ENCODE data around the gene P2RY2. TPM values are rescaled to one million over a fixed set of nuclear protein-coding genes. Genes with fewer than 3 reads are reported as not detected.

P2RY2 gene
- total RNA-seq, 1 experiment from 2014 or later = 1.2 TPM

DNA sequence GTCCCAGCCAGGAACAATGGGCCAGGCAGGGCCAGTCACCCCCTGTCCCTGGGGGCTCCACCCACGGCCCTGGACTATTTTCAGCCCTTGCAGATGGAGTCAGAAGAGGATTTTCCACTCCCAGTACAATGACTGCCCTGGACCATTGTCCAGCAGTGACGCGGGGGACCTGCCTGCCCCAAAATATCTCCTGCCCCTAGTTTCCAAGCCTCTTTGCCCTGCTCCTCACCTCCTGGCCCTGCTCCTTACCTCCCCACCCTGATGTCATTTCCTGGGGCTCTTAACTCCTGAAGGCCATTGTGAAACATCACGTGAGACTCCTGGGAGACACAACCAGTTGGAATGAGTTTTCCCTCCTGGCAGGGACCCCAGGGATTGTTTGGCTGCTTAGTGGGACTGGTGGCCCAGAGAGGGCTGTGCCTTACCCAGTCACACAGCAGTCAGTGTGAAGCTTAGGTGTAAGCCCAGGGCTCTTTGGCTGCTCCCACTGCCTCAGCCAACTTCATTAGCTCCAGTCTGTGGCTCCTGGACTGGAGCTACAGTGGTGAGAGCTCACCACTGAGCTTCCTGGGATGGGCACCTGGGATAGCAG, 22.2 kb downstream of the P2RY2 start:
- POLR2A ChIA-PET = no interaction called here
- Mint-ChIP-seq H3K27me3 (ENCODE audit: low read depth) (no peaks in the 10 kb centered on the region), H3K4me3 (no peak overlapping the region), H3K4me1 (peaks cover 25% of the 10 kb centered on the region), H3K36me3 (no peaks in the 10 kb centered on the region), H3K27ac (no peak overlapping the region), H3K9me3 (no peaks in the 10 kb centered on the region)
- CTCF ChIA-PET = interaction anchor here (0.5 to 4.9 kb wide), 15 partner anchors 17 to 515 kb away, joined by 3 to 41 read pairs (median 4); partner anchors contain the start of gene FCHSD2
- DNase-seq (ENCODE audit: low spot score) = no peak
- TF ChIP-seq, protein P1, sequence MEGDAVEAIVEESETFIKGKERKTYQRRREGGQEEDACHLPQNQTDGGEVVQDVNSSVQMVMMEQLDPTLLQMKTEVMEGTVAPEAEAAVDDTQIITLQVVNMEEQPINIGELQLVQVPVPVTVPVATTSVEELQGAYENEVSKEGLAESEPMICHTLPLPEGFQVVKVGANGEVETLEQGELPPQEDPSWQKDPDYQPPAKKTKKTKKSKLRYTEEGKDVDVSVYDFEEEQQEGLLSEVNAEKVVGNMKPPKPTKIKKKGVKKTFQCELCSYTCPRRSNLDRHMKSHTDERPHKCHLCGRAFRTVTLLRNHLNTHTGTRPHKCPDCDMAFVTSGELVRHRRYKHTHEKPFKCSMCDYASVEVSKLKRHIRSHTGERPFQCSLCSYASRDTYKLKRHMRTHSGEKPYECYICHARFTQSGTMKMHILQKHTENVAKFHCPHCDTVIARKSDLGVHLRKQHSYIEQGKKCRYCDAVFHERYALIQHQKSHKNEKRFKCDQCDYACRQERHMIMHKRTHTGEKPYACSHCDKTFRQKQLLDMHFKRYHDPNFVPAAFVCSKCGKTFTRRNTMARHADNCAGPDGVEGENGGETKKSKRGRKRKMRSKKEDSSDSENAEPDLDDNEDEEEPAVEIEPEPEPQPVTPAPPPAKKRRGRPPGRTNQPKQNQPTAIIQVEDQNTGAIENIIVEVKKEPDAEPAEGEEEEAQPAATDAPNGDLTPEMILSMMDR (IDR thresholded peaks at IDR 0.05) = no peak
- ATAC-seq = no peak

DNA sequence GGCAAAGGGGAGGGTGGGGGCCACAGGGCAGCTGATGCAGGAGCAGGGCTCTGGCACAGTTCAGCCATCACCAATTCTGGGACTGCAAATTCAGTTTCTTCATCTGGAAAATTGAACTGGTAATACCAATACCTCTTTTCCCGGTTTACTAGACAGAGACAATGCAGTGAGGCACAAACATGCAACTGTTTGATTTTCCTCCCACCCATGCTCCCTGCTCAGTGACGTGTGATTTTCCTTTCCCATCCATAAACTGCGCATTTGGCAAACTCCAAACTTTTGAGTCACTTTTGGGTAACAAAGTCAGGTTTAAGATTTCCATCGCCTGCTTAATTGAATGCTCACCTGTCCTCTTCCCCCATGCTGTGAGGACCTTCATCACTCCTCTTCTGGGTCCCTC, 23.2 kb downstream of the P2RY2 start:
- Mint-ChIP-seq H3K27me3 (ENCODE audit: low read depth) (no peaks in the 10 kb centered on the region; the same call in 1 of the 2 replicates), H3K4me3 (no peak overlapping the region), H3K4me1 (peaks cover 34% of the 10 kb centered on the region), H3K36me3 (no peaks in the 10 kb centered on the region), H3K27ac (no peak overlapping the region), H3K9me3 (no peaks in the 10 kb centered on the region)
- DNase-seq (ENCODE audit: low spot score) (no peak), ATAC-seq (no peak)
- POLR2A ChIA-PET = no interaction called here
- TF ChIP-seq, protein P2, sequence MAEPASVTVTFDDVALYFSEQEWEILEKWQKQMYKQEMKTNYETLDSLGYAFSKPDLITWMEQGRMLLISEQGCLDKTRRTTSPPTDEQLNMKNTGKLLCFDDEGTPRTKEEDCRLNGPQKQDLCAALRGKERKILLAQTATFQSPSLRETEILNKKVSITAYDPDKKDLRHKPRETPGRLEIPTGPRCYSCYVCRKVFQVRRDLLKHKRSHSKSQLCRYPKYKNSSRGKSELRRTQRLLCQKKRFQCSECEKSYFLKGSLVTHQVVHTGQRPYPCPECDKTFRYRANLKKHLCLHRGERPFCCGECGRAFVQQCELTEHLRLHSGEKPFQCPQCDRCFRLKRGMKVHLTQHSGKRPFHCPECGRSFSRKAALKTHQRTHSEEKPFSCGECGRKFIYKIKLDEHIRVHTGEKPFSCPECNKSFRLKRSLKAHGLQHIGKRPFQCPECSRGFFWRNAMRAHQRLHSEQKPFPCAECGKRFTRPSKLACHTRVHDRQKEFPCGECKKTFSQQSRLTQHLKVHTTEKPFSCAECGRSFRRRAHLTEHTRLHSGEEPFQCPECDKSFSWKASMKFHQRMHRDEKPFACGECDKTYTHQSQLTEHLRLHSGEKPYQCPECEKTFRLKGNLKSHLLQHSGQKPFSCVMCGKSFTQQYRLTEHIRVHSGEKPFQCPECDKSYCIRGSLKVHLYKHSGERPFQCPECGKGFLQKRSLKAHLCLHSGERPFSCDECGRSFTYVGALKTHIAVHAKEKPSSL (CRISPR knock-in tag; conservative IDR thresholded peaks at IDR 0.05) = no peak
- TF ChIP-seq FOXK1 (CRISPR knock-in tag; IDR thresholded peaks at IDR 0.05) = no peak
- no peak for TF ChIP-seq MYBL2 (CRISPR knock-in tag; IDR thresholded peaks at IDR 0.05)
- no peak for TF ChIP-seq TP53 (CRISPR knock-in tag; IDR thresholded peaks at IDR 0.05)
- TF ChIP-seq, protein P3, sequence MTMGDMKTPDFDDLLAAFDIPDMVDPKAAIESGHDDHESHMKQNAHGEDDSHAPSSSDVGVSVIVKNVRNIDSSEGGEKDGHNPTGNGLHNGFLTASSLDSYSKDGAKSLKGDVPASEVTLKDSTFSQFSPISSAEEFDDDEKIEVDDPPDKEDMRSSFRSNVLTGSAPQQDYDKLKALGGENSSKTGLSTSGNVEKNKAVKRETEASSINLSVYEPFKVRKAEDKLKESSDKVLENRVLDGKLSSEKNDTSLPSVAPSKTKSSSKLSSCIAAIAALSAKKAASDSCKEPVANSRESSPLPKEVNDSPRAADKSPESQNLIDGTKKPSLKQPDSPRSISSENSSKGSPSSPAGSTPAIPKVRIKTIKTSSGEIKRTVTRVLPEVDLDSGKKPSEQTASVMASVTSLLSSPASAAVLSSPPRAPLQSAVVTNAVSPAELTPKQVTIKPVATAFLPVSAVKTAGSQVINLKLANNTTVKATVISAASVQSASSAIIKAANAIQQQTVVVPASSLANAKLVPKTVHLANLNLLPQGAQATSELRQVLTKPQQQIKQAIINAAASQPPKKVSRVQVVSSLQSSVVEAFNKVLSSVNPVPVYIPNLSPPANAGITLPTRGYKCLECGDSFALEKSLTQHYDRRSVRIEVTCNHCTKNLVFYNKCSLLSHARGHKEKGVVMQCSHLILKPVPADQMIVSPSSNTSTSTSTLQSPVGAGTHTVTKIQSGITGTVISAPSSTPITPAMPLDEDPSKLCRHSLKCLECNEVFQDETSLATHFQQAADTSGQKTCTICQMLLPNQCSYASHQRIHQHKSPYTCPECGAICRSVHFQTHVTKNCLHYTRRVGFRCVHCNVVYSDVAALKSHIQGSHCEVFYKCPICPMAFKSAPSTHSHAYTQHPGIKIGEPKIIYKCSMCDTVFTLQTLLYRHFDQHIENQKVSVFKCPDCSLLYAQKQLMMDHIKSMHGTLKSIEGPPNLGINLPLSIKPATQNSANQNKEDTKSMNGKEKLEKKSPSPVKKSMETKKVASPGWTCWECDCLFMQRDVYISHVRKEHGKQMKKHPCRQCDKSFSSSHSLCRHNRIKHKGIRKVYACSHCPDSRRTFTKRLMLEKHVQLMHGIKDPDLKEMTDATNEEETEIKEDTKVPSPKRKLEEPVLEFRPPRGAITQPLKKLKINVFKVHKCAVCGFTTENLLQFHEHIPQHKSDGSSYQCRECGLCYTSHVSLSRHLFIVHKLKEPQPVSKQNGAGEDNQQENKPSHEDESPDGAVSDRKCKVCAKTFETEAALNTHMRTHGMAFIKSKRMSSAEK (CRISPR knock-in tag; IDR thresholded peaks at IDR 0.05; ENCODE audit: borderline replicate concordance) = no peak
- no peak for TF ChIP-seq ZNF263 (CRISPR knock-in tag; IDR thresholded peaks at IDR 0.05; ENCODE audit: low read depth)
- TF ChIP-seq, protein P4, sequence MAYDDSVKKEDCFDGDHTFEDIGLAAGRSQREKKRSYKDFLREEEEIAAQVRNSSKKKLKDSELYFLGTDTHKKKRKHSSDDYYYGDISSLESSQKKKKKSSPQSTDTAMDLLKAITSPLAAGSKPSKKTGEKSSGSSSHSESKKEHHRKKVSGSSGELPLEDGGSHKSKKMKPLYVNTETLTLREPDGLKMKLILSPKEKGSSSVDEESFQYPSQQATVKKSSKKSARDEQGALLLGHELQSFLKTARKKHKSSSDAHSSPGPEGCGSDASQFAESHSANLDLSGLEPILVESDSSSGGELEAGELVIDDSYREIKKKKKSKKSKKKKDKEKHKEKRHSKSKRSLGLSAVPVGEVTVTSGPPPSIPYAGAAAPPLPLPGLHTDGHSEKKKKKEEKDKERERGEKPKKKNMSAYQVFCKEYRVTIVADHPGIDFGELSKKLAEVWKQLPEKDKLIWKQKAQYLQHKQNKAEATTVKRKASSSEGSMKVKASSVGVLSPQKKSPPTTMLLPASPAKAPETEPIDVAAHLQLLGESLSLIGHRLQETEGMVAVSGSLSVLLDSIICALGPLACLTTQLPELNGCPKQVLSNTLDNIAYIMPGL (CRISPR knock-in tag; IDR thresholded peaks at IDR 0.05) = no peak
- TF ChIP-seq, protein P5, sequence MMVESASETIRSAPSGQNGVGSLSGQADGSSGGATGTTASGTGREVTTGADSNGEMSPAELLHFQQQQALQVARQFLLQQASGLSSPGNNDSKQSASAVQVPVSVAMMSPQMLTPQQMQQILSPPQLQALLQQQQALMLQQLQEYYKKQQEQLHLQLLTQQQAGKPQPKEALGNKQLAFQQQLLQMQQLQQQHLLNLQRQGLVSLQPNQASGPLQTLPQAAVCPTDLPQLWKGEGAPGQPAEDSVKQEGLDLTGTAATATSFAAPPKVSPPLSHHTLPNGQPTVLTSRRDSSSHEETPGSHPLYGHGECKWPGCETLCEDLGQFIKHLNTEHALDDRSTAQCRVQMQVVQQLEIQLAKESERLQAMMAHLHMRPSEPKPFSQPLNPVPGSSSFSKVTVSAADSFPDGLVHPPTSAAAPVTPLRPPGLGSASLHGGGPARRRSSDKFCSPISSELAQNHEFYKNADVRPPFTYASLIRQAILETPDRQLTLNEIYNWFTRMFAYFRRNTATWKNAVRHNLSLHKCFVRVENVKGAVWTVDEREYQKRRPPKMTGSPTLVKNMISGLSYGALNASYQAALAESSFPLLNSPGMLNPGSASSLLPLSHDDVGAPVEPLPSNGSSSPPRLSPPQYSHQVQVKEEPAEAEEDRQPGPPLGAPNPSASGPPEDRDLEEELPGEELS (CRISPR knock-in tag; IDR thresholded peaks at IDR 0.05) = no peak
- no peak for TF ChIP-seq TEAD4 (CRISPR knock-in tag; IDR thresholded peaks at IDR 0.05)
- TF ChIP-seq, protein P6, sequence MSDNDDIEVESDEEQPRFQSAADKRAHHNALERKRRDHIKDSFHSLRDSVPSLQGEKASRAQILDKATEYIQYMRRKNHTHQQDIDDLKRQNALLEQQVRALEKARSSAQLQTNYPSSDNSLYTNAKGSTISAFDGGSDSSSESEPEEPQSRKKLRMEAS (CRISPR knock-in tag; IDR thresholded peaks at IDR 0.05) = no peak
- no peak for TF ChIP-seq ZNF396 (CRISPR knock-in tag; IDR thresholded peaks at IDR 0.05; ENCODE audit: borderline replicate concordance)
- TF ChIP-seq, protein P7, sequence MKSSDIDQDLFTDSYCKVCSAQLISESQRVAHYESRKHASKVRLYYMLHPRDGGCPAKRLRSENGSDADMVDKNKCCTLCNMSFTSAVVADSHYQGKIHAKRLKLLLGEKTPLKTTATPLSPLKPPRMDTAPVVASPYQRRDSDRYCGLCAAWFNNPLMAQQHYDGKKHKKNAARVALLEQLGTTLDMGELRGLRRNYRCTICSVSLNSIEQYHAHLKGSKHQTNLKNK (CRISPR knock-in tag; IDR thresholded peaks at IDR 0.05) = no peak
- no peak for TF ChIP-seq NFYB (CRISPR knock-in tag; conservative IDR thresholded peaks at IDR 0.05; ENCODE audit: low read depth)
- TF ChIP-seq, protein P8, sequence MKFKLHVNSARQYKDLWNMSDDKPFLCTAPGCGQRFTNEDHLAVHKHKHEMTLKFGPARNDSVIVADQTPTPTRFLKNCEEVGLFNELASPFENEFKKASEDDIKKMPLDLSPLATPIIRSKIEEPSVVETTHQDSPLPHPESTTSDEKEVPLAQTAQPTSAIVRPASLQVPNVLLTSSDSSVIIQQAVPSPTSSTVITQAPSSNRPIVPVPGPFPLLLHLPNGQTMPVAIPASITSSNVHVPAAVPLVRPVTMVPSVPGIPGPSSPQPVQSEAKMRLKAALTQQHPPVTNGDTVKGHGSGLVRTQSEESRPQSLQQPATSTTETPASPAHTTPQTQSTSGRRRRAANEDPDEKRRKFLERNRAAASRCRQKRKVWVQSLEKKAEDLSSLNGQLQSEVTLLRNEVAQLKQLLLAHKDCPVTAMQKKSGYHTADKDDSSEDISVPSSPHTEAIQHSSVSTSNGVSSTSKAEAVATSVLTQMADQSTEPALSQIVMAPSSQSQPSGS (CRISPR knock-in tag; IDR thresholded peaks at IDR 0.05; ENCODE audit: borderline replicate concordance, low read depth) = no peak
- CTCF ChIA-PET = interaction anchor here (0.5 to 4.9 kb wide), 6 partner anchors 28 to 110 kb away, joined by 3 to 41 read pairs (median 6); partner anchors contain the start of gene FCHSD2

Measured in WTC11 (cell line).